Measurements from ENCODE around the gene PRRX1. TPM values are rescaled to one million over a fixed set of nuclear protein-coding genes. Genes with fewer than 3 reads are reported as not detected.

PRRX1 gene
- total and polyA plus RNA-seq, 2 of the 13 experiments (the other 11 are each of a cell fraction or from before 2014, with no cell fraction given) = not detected

GRCh38 chr1:170720661-170721060 is 56.7 kb downstream of the PRRX1 start (continued):
- TF ChIP-seq NONO (IDR thresholded peaks at IDR 0.05) (no peak), NONO (CRISPR knock-in tag; conservative IDR thresholded peaks at IDR 0.05) (no peak), ZNF564 (CRISPR knock-in tag; IDR thresholded peaks at IDR 0.05) (no peak), ARNTL (CRISPR knock-in tag; IDR thresholded peaks at IDR 0.05) (no peak), STAT6 (CRISPR knock-in tag; IDR thresholded peaks at IDR 0.05; ENCODE audit: borderline replicate concordance) (no peak), IKZF4 (CRISPR knock-in tag; IDR thresholded peaks at IDR 0.05; ENCODE audit: borderline replicate concordance, low read depth, not compliant biosample characterization) (no peak)

GRCh38 chr1:170721621-170722020 is 57.7 kb downstream of the PRRX1 start:
- no peak for DNase-seq (ENCODE audit: low spot score)
- Histone ChIP-seq H3K36me3 (replicated peaks in 1 of 2; ENCODE audit: control insufficient read depth in 1 of 2, insufficient read depth in 2 of 2, low read length in 2 of 2) (no peaks in the 10 kb centered on the region), H2AFZ (ENCODE audit: low read length) (no peak overlapping the region), H3K9me3 (ENCODE audit: low read length) (no peaks in the 10 kb centered on the region), H3K4me2 (ENCODE audit: low read depth, low read length) (no peak overlapping the region), H3K4me1 (ENCODE audit: insufficient read depth, low read length) (no peaks in the 10 kb centered on the region), H3K9ac (ENCODE audit: insufficient read depth, low read depth, low read length) (no peak overlapping the region), H3K79me2 (ENCODE audit: insufficient read depth, low read length) (no peaks in the 10 kb centered on the region), H3K27me3 (ENCODE audit: control insufficient read depth in 1 of 2, insufficient read depth in 2 of 2, low read length in 2 of 2) (no peaks in the 10 kb centered on the region), H4K20me1 (ENCODE audit: insufficient read depth, low read length) (no peaks in the 10 kb centered on the region), H3K4me3 (replicated peaks in 1 of 3; ENCODE audit: insufficient read depth in 1 of 3, low read depth in 2 of 3, low read length in 3 of 3) (no peak overlapping the region), H3K27ac (ENCODE audit: extremely low read length, insufficient read depth, low read length) (no peak overlapping the region)
- 21% methylated on average over 4 of the region's 4 CpGs for WGBS (ENCODE audit: low lambda C conversion rate)
- CTCF ChIA-PET (ENCODE audit: low intra/inter-chr PET ratio, low total read pairs) = no interaction called here
- BruUV-seq (replicated peaks) = no TSS peak
- no peak for FAIRE-seq
- intact Hi-C loops (cut with micrococcal nuclease; ENCODE audit: unreplicated experiment) = no loop called here
- POLR2A ChIA-PET = no interaction called here
- in situ Hi-C loops (cut with HindIII; ENCODE audit: extremely low pct_ligation_motif_present, low pct_unique_long_range_greater_than_20kb) = no loop called here
- ATAC-seq = no peak
- TF ChIP-seq U2AF1 (optimal IDR thresholded peaks at IDR 0.05; ENCODE audit: low read depth, low read length) = no peak
- no peak for TF ChIP-seq KMT2A (CRISPR knock-in tag; IDR thresholded peaks at IDR 0.05)
- no peak for TF ChIP-seq ERF (CRISPR knock-in tag; IDR thresholded peaks at IDR 0.05)
- no peak for TF ChIP-seq RORA (CRISPR knock-in tag; IDR thresholded peaks at IDR 0.05)
- TF ChIP-seq SP2 (CRISPR knock-in tag; IDR thresholded peaks at IDR 0.05) = no peak
- no peak for TF ChIP-seq GLMP (CRISPR knock-in tag; IDR thresholded peaks at IDR 0.05; ENCODE audit: borderline replicate concordance)
- TF ChIP-seq ZBTB34 (CRISPR knock-in tag; IDR thresholded peaks at IDR 0.05) = no peak
- no peak for TF ChIP-seq MIER3 (CRISPR knock-in tag; IDR thresholded peaks at IDR 0.05; ENCODE audit: borderline replicate concordance)
- TF ChIP-seq ZNF746 (CRISPR knock-in tag; IDR thresholded peaks at IDR 0.05) = no peak
- TF ChIP-seq DPF2 (CRISPR knock-in tag; IDR thresholded peaks at IDR 0.05; ENCODE audit: borderline replicate concordance, low read depth) = no peak
- TF ChIP-seq ZBTB2 (CRISPR knock-in tag; IDR thresholded peaks at IDR 0.05; ENCODE audit: low read depth) = no peak
- no peak for TF ChIP-seq FOSL2 (CRISPR knock-in tag; IDR thresholded peaks at IDR 0.05)

Measured in HepG2 (cell line).